GM13977 (cell line): ENCODE results near the gene SNTG2.

Experiments used
- DNase-seq: peaks from one replicate; pipeline ENCODE4 v3.0.0; 2012; ENCODE audit warnings: low spot score
- CTCF ChIP-seq: IDR thresholded peaks from 2 replicates; pipeline ENCODE4 v1.5.1; 2012; ENCODE audit warnings: mild to moderate bottlenecking, control low read depth; ENCODE audit not compliant: insufficient read depth; ENCODE audit errors: extremely low read depth, missing control alignments
- in situ Hi-C: fragments of 300-500 bp; cut with MboI; formaldehyde crosslinking; loops from one replicate; pipeline ENCODE4 v1.12.0; 2022; ENCODE audit warnings: low sequenced_read_pairs, low pct_unique_long_range_greater_than_20kb, mixed read lengths, inconsistent platforms; ENCODE audit not compliant: unreplicated experiment

SNTG2 gene

DNA sequence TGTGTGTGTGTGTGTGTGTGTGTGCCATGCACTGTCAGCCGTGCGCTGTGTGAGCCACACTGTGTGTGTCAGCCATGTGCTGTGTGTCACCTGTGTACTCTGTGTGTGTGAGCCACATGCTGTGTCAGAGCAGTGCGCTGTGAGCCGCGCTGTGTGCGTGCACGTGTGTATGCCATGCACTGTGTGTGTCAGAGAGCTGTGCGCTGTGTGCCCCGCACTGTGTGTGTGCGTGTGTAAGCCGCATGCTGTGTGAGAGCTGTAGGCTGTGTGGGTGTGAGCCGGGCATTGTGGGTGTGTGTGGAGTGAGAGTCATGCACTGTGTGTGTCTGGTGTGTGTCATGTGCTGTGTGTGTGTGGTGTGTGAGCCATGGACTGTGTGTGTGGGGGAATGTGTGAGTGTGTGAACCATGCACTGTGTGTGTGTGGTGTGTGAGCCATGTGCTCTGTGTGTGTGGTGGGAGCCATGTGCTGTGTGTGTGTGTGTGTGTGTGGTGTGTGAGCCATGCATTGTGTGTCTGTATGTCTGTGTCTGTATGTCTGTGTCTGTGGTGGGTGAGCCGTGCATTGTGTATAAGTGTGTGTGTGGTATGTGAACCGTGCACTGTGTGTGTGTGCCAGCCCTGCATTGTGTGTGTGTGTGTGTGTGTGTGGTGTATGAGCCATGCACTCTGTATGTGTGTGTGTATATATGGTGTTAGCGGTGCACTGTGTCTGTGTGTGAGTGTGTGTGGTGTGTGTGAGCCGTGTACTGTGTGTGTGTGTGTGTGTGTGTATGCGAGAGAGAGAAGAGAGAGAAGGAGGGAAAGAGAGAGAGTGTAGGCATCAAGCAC lies 356.3 kb downstream of the SNTG2 start:
- in situ Hi-C loops: no loop called here
- TF ChIP-seq CTCF: no peak
- no peak for DNase-seq

GRCh38 chr2:1307670-1308069 lies 357.0 kb downstream of the SNTG2 start:
- no peak for TF ChIP-seq CTCF
- DNase-seq: no peak
- in situ Hi-C loops: no loop called here

DNA sequence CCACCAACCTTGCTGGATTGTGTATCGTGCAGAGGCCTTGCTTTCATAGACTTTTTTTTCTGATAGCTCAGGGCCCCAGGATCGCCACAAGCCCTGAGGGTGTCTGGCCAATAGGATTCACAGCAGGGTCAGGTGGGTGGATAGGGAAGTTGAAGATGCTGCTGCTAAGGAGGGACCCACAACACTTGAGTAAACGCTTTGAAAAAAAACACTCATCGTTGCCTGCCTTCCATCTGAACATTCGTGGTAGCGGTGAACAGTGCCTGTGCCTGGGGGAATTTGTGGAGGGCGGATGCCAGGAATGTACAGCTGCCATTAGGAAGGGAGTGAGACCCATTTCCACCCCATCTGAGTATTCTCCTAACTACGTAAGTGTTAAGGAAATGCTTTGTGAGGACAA lies 358.0 kb downstream of the SNTG2 start:
- in situ Hi-C loops: no loop called here
- no peak for DNase-seq
- no peak for TF ChIP-seq CTCF

DNA sequence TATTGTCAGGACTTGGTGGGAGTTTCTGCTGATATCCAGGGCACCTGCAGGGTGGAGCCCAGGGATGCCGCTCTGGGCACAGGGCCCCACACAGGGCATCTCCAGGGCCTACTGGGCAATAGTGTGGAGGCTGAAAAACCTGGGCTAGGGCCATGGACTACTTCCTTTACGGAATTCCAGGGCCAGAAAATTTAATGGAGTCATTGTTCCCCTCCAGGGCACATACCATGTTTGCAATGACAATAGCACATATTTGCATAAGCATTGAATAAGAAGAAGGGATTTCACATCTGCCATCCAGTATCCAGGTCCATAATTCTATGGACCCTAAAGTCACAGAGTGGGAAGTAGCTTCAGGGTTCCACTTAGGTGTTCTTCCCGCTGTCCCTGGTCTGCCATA lies 358.9 kb downstream of the SNTG2 start:
- DNase-seq: no peak
- TF ChIP-seq CTCF: no peak
- in situ Hi-C loops: no loop called here

DNA sequence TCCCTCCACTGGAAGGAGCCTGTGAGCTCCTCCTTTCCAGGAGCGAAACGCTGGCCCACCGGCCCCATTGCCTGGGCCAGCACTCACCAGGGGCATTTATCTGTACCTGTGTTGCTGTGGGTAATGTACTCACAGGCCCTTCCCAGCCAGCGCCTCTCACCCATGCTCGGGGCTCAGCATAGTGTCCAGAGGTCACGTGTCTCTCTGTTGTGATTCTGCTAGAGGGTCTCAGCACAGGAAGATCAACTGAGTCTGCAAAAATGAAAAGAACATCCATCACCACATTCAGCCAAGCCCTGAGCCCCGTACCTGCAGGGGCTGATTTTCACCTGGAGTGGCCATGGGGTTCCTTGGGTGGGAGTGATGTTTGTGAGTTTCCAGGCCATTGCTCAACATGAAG lies 359.6 kb downstream of the SNTG2 start:
- TF ChIP-seq CTCF: no peak
- in situ Hi-C loops: no loop called here
- no peak for DNase-seq

DNA sequence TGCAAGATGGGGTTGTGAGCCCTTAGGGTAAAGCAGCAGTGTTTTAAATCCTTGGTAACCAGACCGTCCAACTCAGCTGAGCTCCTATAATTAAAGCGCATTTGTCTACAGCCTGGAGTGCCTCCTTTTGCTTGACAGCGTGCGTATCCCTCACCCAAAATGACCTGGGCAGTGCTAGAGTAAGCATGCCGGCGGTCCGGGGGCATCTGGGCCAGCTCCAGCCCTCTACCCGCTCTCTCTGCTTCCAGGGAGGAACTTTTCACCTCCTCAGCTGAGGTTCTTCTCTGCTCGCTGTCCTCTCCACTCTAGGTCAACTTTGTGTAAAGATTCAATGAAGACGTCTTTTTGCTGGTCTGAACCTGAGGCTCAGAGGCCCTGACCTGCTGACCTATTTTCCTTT lies 360.2 kb downstream of the SNTG2 start:
- no peak for TF ChIP-seq CTCF
- no peak for DNase-seq
- in situ Hi-C loops: no loop called here
